Fibroblast of gingiva (primary cell): ENCODE measurements around the gene GOSR1.
"Not testable (repeated sequence)": the region's sequence is repeated elsewhere in the genome, so short reads cannot be mapped to it uniquely, and the experiment has no call there.

Source experiments
- DNase-seq: peaks from one replicate; pipeline ENCODE4 v3.0.0-alpha.2; 2011; ENCODE audit warnings: low read depth

Gene GOSR1

GRCh38 chr17:30547778-30548573 is 70.8 kb downstream of the GOSR1 start:
- no peak for DNase-seq

GRCh38 chr17:30549181-30549580 is 72.0 kb downstream of the GOSR1 start:
- DNase-seq, result not testable (repeated sequence)

- no peak for DNase-seq
Measured at GRCh38 chr17:30549864-30550511, 72.8 kb downstream of the GOSR1 start.

GRCh38 chr17:30550512-30551273 is 73.5 kb downstream of the GOSR1 start:
- DNase-seq, result no peak

GRCh38 chr17:30551274-30551995 is 74.2 kb downstream of the GOSR1 start:
- DNase-seq, result not testable (repeated sequence)

GRCh38 chr17:30551996-30552339 is 74.8 kb downstream of the GOSR1 start:
- DNase-seq, result no peak

- DNase-seq, result no peak
Measured at GRCh38 chr17:30552994-30553566, 75.9 kb downstream of the GOSR1 start.

- DNase-seq, result not testable (repeated sequence)
Measured at GRCh38 chr17:30553823-30554440, 76.7 kb downstream of the GOSR1 start.

GRCh38 chr17:30554839-30555751 is 77.9 kb downstream of the GOSR1 start:
- peak; percentile 14 for DNase-seq

GRCh38 chr17:30555942-30556341 is 78.7 kb downstream of the GOSR1 start:
- no peak for DNase-seq

GRCh38 chr17:30556374-30557332 is 79.4 kb downstream of the GOSR1 start:
- no peak for DNase-seq

- DNase-seq, result no peak
Measured at GRCh38 chr17:30557916-30558685, 80.9 kb downstream of the GOSR1 start.

- DNase-seq, result no peak
Measured at GRCh38 chr17:30558686-30559545, 81.7 kb downstream of the GOSR1 start.

GRCh38 chr17:30559656-30560055 is 82.4 kb downstream of the GOSR1 start:
- DNase-seq, result no peak

GRCh38 chr17:30560117-30561026 is 83.2 kb downstream of the GOSR1 start:
- DNase-seq, result not testable (repeated sequence)

GRCh38 chr17:30561766-30562165 is 84.6 kb downstream of the GOSR1 start:
- DNase-seq, result not testable (repeated sequence)
